ENCODE data around the gene SND1.
"Not testable (repeated sequence)": the region's sequence is repeated elsewhere in the genome, so short reads cannot be mapped to it uniquely, and the experiment has no call there.

The SND1 gene

DNA sequence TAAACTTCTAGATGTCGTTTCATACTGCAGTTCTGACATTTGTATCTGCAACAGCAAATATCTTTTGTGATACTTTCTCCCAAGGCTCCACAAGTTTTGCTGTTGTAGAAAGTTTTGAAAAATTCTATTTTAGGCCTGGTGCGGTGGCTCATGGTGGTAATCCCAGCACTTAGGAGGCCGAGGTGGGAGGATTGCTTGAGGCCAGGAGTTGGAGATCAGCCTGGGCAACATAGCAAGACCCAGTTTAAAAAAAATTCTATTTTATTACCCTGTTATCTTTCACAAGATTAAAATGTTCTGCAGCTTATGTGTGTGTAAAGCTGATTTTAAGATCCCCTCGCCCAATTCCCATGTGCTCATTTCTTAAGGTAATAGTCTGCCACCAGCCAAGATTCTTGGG is 1.4 kb downstream of the SND1 start:
- DNase-seq: no peak

DNA sequence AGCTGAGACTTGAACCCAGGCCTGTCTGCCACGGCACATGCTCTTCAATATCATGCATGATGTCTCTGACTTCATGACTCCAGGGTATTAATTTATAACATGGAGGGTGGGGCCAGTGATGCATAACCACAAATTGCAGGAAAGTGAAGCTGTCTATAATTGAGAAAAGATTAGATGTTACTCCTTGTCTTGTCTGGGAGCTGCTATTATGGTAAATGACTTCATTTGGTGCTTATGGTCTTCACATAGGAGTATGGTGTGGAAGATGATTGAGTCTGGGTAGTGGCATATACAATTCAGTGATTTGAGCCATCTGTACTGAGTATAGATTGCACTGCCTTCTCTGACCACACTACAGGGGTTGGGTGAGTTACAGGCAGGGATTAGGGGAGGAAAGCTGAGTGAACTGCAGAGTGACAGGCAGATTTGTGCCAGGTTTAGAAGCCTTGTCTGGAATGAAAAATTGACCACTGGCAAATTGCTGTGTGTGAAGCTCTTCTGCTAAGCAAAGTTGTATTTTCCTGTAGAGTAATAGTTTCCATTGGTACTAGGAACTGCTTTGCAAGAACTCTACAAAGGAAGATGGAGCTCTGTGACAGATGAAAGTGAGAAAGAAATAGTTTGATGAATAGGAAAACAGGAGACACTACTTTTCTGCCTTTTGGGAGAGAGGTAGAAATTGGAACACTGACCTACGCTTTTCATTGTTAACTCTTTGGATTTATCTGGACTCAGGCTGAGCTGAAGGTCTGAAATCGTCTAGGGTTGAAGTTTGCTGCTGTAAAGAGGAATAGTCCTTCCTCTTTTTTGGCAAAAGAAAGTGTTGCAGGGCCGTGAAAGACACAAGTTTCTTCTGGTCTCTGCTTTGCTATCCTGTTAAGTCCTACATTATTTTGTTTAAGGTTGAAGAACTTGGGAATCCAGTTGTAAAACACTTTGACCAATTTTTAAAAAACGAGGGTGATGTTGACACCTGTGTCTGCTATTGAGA is 2.7 kb downstream of the SND1 start:
- DNase-seq: no peak

DNA sequence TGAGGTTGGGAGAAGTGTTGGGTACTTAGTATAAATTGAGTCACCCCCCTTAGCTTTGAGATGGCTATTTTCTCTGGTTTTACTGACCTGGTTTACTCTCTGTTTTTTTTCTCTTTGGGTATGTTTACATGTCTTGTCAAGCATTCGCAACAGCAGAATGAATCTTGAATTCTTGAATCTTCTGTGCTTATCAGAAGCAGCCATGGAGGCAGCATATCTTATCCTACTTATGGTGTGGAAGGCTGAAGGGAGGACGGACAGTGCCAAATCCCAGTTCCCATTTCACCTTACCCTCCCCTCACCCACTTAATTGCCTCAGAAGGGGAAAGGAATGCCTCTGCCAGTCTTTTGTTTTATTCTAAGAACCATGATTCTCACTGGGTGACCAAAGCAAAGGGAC is 3.7 kb downstream of the SND1 start:
- DNase-seq: no peak

DNA sequence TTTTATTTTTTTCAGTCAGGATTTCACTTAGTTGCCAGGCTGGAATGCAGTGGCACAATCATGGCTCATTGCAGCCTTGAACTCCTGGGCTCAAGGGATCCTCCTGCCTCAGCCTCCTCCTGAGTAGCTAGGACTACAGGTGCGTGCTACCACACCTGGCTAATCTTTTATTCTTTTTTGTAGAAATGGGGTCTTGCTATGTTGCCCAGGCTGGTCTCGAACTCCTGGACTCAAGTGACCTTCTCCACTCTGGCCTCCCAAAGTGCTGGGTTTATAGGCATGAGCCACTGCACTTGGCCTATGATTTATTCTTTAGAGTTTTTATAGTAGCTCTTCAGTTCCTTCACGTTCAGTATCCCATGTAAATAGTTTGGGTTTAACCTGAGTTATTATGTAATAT is 5.5 kb downstream of the SND1 start:
- no peak for DNase-seq

DNA sequence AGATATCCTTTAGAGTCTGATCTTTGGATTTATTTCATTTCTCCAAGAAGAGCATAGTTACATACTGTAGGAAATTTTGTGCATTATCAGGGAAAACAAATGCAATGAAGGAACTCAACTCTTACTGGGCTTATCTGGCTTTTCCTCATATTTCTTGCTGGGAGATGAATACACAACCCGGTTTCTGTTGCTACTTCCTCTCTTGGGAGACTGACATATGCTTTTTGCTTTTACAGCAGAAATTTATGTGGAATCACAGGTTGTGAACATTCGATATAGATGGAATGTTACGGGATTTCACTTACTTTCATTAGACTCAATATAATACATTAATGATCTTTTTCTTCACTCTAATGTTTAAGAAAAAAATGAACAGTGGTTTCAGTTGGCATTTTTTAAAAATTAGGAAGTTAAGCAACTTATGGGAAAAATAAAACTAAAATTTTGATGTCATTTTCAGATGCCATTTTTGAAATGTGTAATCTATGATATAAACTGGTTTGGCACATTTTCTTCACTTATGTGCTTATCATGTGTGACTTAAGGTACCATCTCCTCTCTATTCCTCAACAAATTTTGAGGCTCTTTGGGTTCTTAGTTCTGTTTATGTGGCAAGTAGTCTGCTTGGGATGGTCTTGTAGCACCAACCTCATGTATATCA is 7.1 kb downstream of the SND1 start:
- no peak for DNase-seq

DNA sequence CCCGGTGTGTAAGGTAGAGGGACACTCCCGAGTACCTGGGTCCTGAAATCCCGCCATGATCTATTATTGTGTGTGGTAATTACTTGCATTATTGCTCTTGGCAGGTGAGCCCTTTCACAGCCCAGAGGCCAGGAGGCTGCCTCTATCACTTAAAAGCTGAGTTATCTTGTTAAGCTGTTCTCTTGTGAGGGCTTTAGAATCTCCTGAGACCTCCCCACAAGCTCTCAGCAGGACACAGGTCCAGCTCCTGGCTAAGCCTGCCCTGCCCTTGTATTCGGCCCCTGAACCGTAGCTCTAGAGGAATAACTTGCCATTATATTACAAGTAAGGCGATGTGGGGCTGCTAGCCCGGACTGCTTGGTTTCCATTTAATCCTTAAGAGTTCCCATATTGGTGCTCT is 13.9 kb downstream of the SND1 start:
- DNase-seq: no peak

DNA sequence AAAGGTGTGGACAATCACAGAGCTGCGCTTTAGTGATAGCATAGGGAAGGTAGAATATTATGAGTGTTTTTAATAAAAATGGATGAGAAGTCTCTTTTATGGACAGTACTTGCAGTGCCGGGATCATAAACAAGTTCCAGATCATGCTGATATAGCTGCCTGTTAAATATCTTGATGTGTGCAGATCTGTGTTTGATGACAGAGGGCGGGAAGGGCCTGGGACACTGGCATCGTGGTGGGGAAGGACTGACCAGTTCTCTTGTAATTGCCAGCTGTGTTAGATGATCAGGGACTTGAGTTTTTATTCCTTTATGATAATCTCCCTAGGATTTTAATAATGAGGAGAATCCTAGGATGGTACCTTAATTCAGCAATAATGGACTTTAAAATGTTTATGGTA is 14.6 kb downstream of the SND1 start:
- DNase-seq: no peak

DNA sequence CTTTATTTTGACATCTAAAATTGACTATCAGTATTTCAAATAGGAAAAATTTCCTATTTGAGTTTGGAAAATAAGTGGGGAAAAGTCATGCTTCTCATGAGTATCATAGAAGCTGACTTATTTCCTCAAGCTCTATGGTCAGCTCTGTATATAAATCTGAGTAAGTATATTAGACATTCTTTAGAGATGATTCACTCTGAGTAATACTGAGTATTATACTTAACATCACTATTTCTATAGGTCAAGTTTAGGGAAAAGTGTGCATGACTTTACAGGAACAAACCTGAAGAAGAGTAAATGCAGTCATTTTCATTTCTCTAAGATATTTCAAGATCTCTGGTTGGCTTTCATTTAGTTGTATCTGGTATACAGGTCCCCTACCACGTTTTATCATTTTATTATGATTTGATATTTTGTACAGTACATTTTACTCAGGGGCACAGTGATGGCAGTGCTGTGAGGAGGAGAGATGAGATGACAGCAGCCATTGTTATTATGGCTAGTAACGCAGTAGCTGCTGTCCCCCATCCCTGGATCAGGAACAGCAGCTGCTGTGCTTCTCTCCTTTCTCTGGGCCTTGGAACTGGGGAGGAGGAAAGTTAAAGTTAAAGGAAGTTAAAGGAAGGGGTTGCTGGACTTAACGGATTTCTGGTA is 15.2 kb downstream of the SND1 start:
- DNase-seq: no peak

DNA sequence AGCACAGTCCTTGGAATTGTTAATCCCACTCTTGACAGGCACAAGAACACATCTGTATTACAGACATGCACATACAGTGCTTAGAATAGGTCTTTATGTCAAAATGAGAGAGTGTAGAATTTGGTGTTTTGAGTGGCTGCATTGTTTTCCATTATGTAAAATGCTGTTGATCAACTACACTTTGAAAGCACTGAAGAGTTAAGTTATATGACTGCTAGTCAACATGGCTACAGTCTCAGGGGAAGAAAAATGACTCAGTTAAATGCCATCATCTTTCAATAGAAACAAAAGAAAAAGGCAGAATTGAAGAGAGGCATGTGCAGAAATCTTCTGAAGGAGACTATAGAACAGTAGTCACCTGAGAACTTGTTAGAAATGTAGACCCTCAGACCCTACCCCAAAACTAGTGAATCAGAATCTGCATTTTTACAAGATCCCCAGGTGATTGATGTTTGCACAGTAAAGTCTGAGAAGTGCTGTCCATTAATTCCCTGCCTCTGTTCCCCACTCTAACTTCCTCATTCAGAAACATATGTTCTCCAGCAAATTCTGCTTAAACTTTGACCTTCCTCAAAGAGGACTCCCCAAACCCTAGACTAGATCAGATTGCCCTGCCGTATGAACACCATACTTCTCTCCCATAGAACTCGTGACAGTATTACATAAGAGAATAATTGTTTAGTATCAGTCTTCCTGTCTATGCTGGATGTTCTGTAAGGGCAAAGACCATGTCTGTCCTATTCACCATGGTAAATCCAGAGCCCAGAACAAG is 16.0 kb downstream of the SND1 start:
- no peak for DNase-seq

DNA sequence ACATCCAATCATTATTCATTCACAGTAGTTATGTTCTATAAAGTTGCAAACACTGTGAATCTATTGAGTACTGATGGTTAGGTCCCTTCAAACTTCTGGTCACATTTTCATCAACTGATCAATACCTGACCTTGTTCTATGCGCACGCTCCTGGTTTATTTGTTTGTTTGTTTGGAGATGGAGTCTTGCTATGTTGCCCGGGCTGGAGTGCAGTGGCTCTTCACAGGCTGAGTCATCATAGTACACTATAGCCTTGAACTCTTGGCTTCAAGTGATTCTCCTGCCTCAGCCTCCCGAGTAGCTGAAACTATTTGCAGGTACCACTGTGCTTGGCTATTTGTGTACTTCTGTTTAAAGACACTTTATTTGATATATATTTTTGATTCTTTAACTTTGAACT is 19.3 kb downstream of the SND1 start:
- no peak for DNase-seq

DNA sequence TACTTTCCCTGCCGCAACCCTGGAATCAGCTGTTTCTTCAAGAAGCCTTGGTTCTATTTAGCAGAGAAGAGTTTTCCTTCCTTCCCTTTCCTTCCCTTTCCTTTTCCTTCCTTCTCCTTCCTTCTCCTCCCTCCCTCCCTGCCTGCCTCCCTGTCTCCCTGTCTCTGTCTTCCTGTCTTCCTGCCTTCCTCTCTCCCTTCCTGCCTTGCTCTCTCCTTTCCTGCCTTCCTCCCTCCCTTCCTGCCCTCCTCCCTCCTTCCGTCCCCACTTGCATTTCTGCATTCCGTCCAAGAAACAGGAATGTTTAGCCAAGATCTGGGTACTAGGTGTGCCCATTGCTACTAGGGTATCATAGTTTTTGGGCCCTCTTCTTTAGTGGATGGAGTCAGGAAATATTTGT is 21.9 kb downstream of the SND1 start:
- DNase-seq: no peak

DNA sequence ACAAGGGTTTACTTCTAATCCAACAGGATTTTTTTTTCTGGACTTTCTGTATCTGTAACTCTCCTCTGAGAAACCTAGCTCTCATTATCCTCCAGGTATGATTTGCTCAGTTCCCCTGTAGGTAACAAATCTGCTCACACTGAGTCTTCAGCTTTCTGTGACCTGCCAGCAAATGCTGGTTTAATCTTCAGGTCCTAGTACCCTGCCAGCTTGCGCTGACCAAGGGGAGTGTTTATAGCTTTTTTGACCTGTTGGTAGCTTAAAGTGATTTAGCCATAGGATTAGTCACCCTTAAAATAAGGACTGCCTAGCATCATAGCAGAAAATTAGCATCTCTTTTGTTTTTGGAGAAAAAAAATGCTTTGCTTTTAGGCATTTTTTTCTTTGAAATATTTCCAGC is 22.4 kb downstream of the SND1 start:
- DNase-seq: no peak

DNA sequence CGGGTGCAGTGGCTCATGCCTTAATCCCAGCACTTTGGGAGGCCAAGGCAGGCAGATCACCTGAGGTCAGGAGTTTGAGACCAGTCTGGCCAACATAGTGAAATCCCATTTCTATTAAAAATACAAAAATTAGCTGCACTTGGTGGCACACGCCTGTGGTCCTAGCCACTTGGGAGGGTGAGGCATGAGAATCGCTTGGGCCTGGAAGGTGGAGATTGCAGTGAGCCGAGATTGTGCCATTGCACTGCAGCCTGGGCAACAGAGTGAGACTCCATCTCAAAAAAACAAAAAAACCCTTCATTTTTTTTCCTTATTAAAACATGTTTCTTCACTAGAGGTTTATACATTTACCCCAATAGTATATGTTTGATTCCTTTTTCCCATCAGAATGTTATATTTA is 22.9 kb downstream of the SND1 start:
- not testable (repeated sequence) for DNase-seq

DNA sequence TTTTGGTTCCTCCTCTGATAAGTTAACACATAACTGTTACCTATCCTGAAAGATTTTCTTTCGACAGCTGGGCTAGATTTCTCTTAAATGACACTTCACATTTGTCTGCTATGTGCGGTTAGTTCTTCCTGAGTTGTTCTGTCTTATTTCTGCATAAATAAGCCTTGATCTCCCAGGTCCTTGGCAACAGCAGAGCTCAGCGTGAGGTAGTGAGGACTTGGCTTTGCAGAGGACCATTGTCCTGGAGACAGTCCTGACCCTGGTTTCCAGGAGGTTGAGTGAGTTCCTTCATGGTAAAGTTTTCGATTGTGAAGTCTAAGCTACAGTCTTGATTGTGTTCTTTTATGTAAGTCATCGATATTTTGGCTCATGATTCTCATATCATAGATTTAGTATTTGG is 23.7 kb downstream of the SND1 start:
- no peak for DNase-seq

DNA sequence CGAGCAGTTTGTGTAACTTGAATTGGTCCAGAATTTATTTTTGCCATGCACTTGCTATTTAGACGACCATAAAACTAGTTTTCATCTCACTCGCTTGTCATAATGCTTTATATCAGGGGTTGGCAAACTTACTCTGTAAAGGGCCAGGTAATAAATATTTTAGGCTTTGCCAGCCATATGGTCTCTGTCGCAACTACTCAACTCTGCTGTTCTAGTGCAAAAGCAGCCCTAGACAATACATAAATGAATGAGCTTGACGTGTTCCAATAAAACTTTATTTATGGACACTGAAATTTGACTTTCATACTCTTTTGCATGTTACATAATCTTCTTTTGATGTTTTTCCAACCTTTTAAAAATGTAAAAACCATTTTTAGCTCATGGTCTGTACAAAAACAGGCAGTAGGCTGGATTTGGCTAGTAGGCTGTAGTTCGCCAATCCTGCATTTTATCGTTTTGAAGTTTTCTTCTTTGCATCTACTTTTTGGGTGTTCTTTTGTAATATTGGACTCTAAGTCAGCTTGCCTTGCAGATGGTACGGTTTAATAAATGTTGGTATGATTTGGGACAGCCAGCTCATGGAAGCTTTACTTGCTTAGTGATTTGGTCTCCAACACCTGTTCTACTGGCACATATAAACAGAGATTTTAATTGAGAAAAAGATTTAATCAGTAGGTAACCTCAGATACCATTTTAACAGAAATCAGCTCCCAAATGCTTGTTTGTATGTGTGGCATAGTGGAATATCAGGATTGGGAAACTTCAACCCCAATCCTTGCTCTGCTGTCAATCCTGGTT is 25.6 kb downstream of the SND1 start:
- no peak for DNase-seq

DNA sequence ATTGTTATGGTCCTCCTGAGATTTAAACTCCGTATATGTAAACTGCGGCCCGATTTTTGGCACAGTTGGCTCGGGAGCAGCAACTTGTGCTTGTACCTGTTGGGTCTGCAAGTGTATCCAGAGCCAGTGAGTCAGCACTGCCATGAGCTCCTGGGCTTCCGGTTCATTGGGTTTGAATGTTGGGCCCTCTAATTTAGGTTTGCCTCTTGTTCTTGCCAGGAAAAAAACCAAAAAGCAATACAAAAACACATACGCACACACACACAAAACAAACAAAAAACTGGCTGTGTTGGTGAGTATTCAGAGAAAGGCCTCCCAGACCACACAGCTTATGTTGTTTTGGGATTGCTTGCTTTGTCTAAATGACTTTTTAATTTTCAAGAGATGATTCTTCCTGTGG is 26.3 kb downstream of the SND1 start:
- no peak for DNase-seq

DNA sequence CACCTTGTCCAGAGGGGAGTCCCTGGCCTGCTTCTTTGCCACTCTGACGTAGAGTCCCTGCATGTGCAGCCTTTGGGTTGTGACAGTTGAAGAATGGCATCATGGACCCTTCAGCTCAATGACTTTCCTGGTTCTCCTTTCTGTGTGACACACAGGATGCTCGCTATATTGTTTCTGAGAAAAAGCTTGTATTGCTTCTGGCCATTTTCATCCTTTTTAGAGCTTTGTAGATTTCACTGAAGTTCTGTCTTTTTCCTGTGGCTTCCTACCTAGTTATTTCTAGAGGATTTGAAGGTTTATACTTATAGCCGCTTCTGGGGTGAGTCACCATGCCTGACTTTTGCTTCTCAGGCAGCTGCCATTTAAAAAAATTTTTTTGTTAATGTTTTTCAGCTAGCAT is 27.0 kb downstream of the SND1 start:
- no peak for DNase-seq

DNA sequence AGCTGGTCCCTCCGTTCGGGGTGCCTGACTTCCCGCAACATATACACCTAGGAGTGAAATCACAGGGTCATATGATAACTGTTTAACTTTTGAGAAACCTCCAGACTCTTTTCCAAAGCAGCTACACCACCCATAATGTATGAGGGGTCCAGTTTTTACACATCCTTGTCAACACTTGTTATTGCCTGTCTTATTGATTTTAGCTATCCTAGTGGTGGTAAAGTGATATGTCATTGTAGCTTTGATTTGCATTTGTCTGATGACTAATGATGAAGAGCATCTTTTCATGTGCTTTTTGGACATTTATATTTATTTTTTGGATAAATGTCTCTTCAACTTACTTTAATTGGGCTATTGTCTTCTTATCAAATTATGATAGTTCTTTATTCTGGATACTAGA is 29.0 kb downstream of the SND1 start:
- DNase-seq: no peak

DNA sequence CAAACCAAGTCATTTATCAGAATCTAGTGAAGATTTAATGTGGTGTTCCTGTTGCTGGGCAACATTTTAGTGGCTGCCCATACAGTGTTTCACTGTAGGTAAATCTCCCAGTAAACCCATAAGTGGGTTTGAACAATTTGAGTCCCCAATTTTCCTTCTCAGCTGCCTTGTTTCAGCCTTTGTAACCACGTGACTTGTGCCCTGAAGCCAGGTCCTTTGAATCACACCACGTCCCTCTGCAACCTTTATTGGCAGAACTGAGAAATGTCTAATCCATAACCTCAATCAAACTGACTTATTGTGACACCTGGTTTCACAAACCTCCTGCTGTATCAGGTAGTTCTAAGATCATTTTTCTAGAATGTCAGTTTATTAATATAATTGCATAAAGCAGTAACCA is 30.1 kb downstream of the SND1 start:
- DNase-seq: no peak

DNA sequence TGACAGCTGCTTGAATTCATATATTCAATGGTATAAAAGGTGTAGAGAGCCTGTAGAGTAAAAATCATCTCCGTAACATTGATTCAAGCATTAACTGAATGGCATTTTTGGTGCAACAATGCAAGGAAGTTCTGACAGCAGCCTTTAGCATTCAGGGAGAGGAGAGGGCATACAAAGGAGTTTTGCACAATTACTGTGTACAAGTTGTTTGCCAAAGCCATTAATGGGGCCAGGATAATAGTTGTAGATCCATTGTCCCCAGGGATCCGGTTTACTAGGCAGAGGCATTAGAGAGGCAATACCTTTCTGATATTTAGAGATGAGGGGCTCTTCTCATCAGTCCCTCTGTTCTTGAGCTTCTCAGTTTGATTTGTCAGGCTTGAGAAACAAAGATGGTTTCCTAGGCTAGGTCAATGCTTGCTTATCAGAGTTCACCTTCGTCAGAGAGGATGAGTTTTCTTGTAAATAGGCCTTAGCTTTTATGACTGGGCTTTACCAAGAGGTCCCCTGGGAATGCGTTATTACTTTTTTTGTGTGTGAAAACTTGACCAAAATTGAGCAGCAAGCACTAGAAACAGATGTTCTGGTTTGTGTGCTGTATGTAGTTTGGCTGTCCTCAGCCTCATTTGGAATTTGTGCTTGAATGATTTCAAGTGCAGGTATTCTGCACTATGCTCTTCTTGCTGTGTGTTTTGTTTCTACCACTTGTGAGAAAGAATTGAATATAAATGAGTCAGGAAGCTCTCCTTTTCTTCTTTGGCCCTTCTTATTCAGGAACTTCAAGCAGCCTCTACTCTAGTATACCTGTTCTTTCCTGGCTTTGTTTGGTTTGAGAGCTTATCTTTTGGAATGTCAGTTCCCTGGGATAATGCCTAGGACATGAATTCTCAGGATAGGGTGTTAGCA is 32.0 kb downstream of the SND1 start:
- DNase-seq: no peak

DNA sequence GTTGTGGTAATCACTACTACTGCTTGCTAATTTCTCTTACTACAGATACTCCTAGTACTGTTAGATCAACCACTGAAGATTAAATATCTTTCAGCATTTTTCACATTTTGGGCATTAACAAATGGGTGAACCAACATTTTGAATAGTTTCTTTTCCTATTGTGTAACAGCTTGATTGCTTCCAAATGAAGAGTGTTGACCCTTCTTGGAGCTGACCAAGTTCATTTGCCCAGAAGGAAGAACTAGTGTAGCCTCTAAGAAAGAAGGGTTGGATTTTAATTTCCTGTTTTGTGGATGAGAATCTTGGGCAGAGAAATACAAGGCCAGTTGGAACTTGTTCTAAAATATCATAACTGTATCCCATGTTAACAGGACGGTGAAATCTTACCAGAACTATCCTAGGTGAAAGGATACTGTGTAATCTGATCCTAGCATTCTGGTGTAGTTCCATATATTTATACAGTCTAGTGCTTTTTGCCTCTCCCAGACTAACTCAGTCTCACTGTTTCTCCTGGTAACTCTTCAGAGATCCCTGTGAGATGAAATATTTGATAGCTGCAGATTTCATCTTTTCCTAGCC is 37.3 kb downstream of the SND1 start:
- no peak for DNase-seq
